Neuronal stem cell (in vitro differentiated cells): ENCODE measurements around the gene SIL1.

ENCODE experiments used
- DNase-seq: peaks from one replicate; pipeline ENCODE4 v3.0.0-alpha.2; 2013; ENCODE audit warnings: low spot score
- H2AFZ ChIP-seq: one replicate; pipeline ENCODE4 v1.6.1; 2013; ENCODE audit warnings: mild to moderate bottlenecking, low read length, inconsistent platforms
- H2AK5ac ChIP-seq: 2 replicates; pipeline ENCODE4 v1.6.1; 2013; ENCODE audit warnings: low read depth, mild to moderate bottlenecking, inconsistent platforms, low read length, moderate library complexity, mixed read lengths
- H2BK120ac ChIP-seq: 2 replicates; pipeline ENCODE4 v1.6.1; 2013; ENCODE audit warnings: low read depth, mild to moderate bottlenecking, inconsistent platforms, low read length, moderate library complexity, mixed read lengths
- H2BK12ac ChIP-seq: one replicate; pipeline ENCODE4 v1.6.1; 2013; ENCODE audit warnings: low read length, inconsistent platforms
- H2BK15ac ChIP-seq: 2 replicates; pipeline ENCODE4 v1.6.1; 2013; ENCODE audit warnings: mild to moderate bottlenecking, low read length, inconsistent platforms, mixed read lengths
- H2BK5ac ChIP-seq: one replicate; pipeline ENCODE4 v1.6.1; 2013; ENCODE audit warnings: inconsistent platforms, mild to moderate bottlenecking, low read length, moderate library complexity
- H3K14ac ChIP-seq: one replicate; pipeline ENCODE4 v1.6.1; 2013; ENCODE audit warnings: low read length, inconsistent platforms
- H3K18ac ChIP-seq: 2 replicates; pipeline ENCODE4 v1.6.1; 2013; ENCODE audit warnings: low read length, inconsistent platforms
- H3K23ac ChIP-seq: 2 replicates; pipeline ENCODE4 v1.6.1; 2013; ENCODE audit warnings: low read depth, mild to moderate bottlenecking, mixed read lengths, low read length, inconsistent platforms; ENCODE audit not compliant: poor library complexity
- H3K27ac ChIP-seq: replicated peaks from 3 replicates; pipeline ENCODE4 v1.5.1; 2013; ENCODE audit warnings: low read length, inconsistent platforms
- H3K27me3 ChIP-seq, 3 experiments: 2 replicates each; pipeline ENCODE4 v1.6.1; 2013; ENCODE audit warnings: low read length in 3 of 3, mild to moderate bottlenecking in 2 of 3, inconsistent platforms in 1 of 3, low read depth in 1 of 3, mixed read lengths in 1 of 3, moderate library complexity in 1 of 3; ENCODE audit not compliant: control insufficient read depth in 3 of 3, insufficient read depth in 3 of 3
- H3K36me3 ChIP-seq, 2 donors: replicated peaks in 1 of 2; 2 replicates each; pipeline ENCODE4 v1.6.1; 2013; ENCODE audit warnings: low read length in 2 of 2; ENCODE audit not compliant: control insufficient read depth in 2 of 2, insufficient read depth in 2 of 2
- H3K4ac ChIP-seq: 2 replicates; pipeline ENCODE4 v1.6.1; 2013; ENCODE audit warnings: inconsistent platforms, mild to moderate bottlenecking, low read length, moderate library complexity
- H3K4me1 ChIP-seq, 2 donors: 1 replicate in 1 of 2; 2 replicates in 1 of 2; pipeline ENCODE4 v1.6.1; 2013; ENCODE audit warnings: low read length in 2 of 2, low read depth in 1 of 2; ENCODE audit not compliant: control insufficient read depth in 2 of 2, insufficient read depth in 1 of 2
- H3K4me2 ChIP-seq: one replicate; pipeline ENCODE4 v1.6.1; 2013; ENCODE audit warnings: mild to moderate bottlenecking, low read length, inconsistent platforms; ENCODE audit not compliant: insufficient read depth, poor library complexity, severe bottlenecking
- H3K4me3 ChIP-seq, 2 donors: 2 replicates each; pipeline ENCODE4 v1.5.1; 2013; ENCODE audit warnings: low read length in 2 of 2, mild to moderate bottlenecking in 2 of 2, inconsistent platforms in 1 of 2, moderate library complexity in 1 of 2
- H3K79me1 ChIP-seq: one replicate; pipeline ENCODE4 v1.6.1; 2013; ENCODE audit warnings: low read depth, mild to moderate bottlenecking, inconsistent platforms, low read length, moderate library complexity
- H3K9ac ChIP-seq: one replicate; pipeline ENCODE4 v1.6.1; 2013; ENCODE audit warnings: mild to moderate bottlenecking, low read depth, low read length, inconsistent platforms; ENCODE audit not compliant: poor library complexity
- H3K9me3 ChIP-seq, 2 donors: replicated peaks in 1 of 2; 2 replicates each; pipeline versions ENCODE3 to v1.6.1; 2013; ENCODE audit warnings: low read length in 2 of 2, mild to moderate bottlenecking in 2 of 2, inconsistent platforms in 1 of 2, low read depth in 1 of 2, mixed read lengths in 1 of 2, moderate library complexity in 1 of 2; ENCODE audit not compliant: control insufficient read depth in 2 of 2, insufficient read depth in 1 of 2
- H4K8ac ChIP-seq: one replicate; pipeline ENCODE4 v1.6.1; 2013; ENCODE audit warnings: low read depth, mild to moderate bottlenecking, inconsistent platforms, low read length, moderate library complexity
- H4K91ac ChIP-seq: one replicate; pipeline ENCODE4 v1.6.1; 2013; ENCODE audit warnings: low read length, low read depth, mild to moderate bottlenecking, inconsistent platforms; ENCODE audit not compliant: poor library complexity
- WGBS, 2 donors: extraction: QIAGEN DNeasy Blood & Tissue Kit; methylation state at CpG; one replicate each; pipeline ENCODE4 v1.1.7; 2013; ENCODE audit warnings: missing lambda C conversion rate in 2 of 2, mixed read lengths in 1 of 2; ENCODE audit not compliant: insufficient read length in 2 of 2, insufficient replicate concordance in 1 of 2; ENCODE audit errors: extremely low coverage in 2 of 2; 5-methylcytosine and 5-hydroxymethylcytosine counted together

SIL1 gene

DNA sequence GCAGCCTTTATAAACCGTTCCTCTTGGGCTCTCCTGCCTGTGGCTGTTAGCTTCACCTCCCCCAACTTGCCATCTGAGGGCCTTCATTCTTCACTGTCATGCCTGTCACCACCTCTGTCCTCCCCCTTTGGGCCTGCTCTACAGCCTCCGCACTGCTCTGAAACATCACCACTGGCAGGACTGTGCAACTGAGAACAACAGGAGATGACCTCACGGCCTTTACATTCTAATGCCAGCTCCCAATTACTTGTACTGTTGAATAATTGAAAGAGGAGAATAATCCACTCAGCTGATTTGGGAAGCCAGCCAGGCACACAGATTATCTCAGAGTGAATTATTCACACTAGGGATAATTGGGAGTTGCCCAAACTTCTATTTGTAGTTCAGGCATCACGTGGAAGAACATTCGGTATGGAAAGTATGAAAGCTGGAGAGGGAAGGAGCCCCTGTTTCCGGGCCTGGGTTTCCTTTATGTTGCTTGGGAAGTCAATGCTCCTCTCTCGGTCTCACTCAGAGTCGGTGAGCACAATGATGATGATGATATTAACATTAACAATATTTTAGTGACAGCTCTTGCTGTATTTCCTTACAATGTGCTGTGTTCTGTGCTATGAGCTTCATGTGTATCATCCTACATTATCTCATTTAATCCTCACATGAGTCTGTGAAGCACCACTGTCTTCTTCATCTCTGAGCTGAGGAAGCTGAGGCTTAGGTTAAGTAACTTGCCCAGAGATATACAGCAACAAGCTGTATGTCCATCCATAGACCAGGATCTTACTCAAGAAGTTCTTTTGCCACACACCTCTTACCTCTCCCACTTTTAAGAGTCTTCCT, 223.7 kb downstream of the SIL1 start:
- Histone ChIP-seq H3K4ac (no peak overlapping the region), H3K27me3 (no peaks in the 10 kb centered on the region), H3K4me1 (peaks cover 16 to 23% of the 10 kb centered on the region in 2 donors), H3K4me2 (no peak overlapping the region), H2AFZ (no peak overlapping the region), H3K79me1 (no peaks in the 10 kb centered on the region), H2BK120ac (no peak overlapping the region), H3K14ac (no peak overlapping the region), H3K23ac (no peak overlapping the region), H2AK5ac (no peak overlapping the region), H3K9ac (no peak overlapping the region), H3K9me3 (no peaks in the 10 kb centered on the region), H3K27ac (peak overlapping the region; percentile 6), H2BK12ac (no peak overlapping the region), H3K36me3 (peaks cover 0 to 2% of the 10 kb centered on the region in 2 donors), H4K8ac (no peak overlapping the region), H2BK5ac (no peak overlapping the region), H3K4me3 (no peak overlapping the region), H4K91ac (no peak overlapping the region), H2BK15ac (no peak overlapping the region), H3K18ac (no peak overlapping the region)
- WGBS, 2 donors, result no CpG with 5 or more reads among the region's 8 CpGs
- no peak for DNase-seq

DNA sequence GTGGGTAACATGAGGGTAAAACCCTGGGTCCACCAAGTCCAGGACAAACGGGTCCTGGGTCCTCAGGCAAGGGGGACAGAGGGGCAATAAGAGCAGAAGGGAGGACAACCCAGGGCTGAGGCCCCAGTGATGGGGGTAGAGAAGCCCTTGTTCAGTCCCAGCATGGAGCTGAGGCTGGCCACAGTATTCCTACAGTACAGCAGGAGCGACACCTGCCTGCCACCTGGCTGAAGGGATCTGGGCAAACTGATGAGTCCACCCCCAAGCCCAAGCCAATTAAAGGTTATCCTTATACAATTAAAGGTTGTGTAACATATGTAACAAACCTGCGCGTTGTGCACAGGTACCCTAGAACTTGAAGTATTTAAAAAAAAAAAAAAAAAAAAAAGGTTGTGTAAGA, 225.3 kb downstream of the SIL1 start:
- WGBS, 2 donors, result no CpG with 5 or more reads among the region's 4 CpGs
- Histone ChIP-seq H3K4me1 (peaks cover 21 to 25% of the 10 kb centered on the region in 2 donors), H3K36me3 (no peaks in the 10 kb centered on the region), H4K91ac (no peak overlapping the region), H3K4me3 (no peak overlapping the region), H2BK5ac (no peak overlapping the region), H2BK15ac (no peak overlapping the region), H4K8ac (no peak overlapping the region), H3K9ac (no peak overlapping the region), H3K27me3 (no peaks in the 10 kb centered on the region), H3K4me2 (no peak overlapping the region), H3K18ac (no peak overlapping the region), H2BK12ac (no peak overlapping the region), H3K9me3 (no peaks in the 10 kb centered on the region), H3K27ac (no peak overlapping the region), H3K14ac (no peak overlapping the region), H2AFZ (no peak overlapping the region), H2AK5ac (no peak overlapping the region), H3K79me1 (no peaks in the 10 kb centered on the region), H2BK120ac (no peak overlapping the region), H3K4ac (no peak overlapping the region), H3K23ac (no peak overlapping the region)
- no peak for DNase-seq

DNA sequence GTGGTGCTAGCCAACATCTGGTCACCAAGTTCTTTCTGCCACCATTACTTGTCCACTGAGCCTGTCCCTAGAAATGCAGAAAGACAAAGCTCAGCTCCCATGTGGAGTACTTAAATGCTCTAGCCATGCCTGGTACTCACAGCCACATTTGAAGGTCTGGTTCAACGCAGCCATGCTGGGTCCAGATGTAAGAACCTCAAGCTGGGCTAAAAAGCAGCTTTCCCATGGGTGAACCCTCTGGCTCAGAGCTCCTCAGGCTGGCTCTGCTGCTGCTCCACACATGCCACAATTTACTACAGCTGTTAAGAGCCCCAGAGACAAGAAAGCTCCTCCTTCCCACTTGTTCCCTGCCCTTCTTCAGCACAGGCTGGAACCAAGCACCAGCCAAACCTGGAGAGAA, 225.9 kb downstream of the SIL1 start:
- Histone ChIP-seq H2AFZ (no peak overlapping the region), H3K27me3 (no peaks in the 10 kb centered on the region), H2BK5ac (no peak overlapping the region), H3K23ac (no peak overlapping the region), H4K8ac (no peak overlapping the region), H2BK120ac (no peak overlapping the region), H3K18ac (no peak overlapping the region), H3K4ac (no peak overlapping the region), H2AK5ac (no peak overlapping the region), H3K79me1 (no peaks in the 10 kb centered on the region), H2BK15ac (no peak overlapping the region), H3K9ac (no peak overlapping the region), H3K36me3 (no peaks in the 10 kb centered on the region), H3K4me2 (no peak overlapping the region), H2BK12ac (no peak overlapping the region), H3K4me3 (no peak overlapping the region), H3K4me1 (peaks cover 21 to 25% of the 10 kb centered on the region in 2 donors), H3K9me3 (no peaks in the 10 kb centered on the region), H4K91ac (no peak overlapping the region), H3K27ac (no peak overlapping the region), H3K14ac (no peak overlapping the region)
- no CpG with 5 or more reads among the region's 1 CpG for WGBS, 2 donors
- no peak for DNase-seq

DNA sequence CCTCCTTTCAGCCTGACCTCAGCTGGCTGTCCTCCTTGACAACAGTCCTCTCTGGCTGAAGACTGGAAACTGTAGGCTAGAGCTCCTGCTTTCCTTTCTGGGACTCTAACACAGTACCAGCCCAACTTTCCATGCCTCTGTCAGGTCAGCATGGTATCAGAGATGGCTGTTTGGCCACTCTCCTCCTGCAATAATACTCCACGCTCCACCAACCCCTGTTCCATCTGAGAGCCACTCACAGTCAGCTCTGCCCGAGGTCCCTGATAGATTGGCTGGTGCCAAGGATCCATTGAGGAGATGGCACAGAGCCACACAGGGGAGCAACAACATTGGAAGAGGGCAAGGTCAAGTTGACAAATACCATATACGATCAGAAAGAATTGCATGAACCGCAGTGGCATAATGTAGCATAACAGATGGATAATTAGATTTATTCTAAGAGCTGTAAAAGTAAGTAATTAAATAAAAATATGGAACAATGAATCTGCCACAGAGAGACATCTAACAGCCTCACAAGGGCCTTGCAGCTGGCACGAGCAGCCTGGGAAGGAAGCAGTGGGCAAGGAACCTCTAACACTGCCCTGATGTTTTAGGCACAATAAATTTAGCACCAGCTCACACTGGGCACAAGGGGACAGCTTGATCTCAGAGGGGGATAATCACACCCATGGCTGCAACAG, 228.7 kb downstream of the SIL1 start:
- no peak overlapping the region for H3K14ac ChIP-seq
- H4K91ac ChIP-seq, result no peak overlapping the region
- no peaks in the 10 kb centered on the region for H3K9me3 ChIP-seq
- no peak for DNase-seq
- H3K27ac ChIP-seq, result no peak overlapping the region
- H4K8ac ChIP-seq, result no peak overlapping the region
- no peaks in the 10 kb centered on the region for H3K36me3 ChIP-seq
- no peak overlapping the region for H3K4ac ChIP-seq
- H2AK5ac ChIP-seq, result peak overlapping the region; percentile 8
- no peak overlapping the region for H2BK15ac ChIP-seq
- H3K79me1 ChIP-seq, result no peaks in the 10 kb centered on the region
- no peak overlapping the region for H2BK5ac ChIP-seq
- H3K4me3 ChIP-seq, result no peak overlapping the region
- peaks cover 28 to 38% of the 10 kb centered on the region in 2 donors for H3K4me1 ChIP-seq
- no peak overlapping the region for H2BK12ac ChIP-seq
- H2AFZ ChIP-seq, result no peak overlapping the region
- H2BK120ac ChIP-seq, result no peak overlapping the region
- no peak overlapping the region for H3K23ac ChIP-seq
- WGBS, 2 donors, result no CpG with 5 or more reads among the region's 5 CpGs
- no peak overlapping the region for H3K9ac ChIP-seq
- no peak overlapping the region for H3K18ac ChIP-seq
- no peak overlapping the region for H3K4me2 ChIP-seq
- peaks cover 0 to 6% (median 0%) of the 10 kb centered on the region in 3 experiments for H3K27me3 ChIP-seq
